ENCODE data around the gene KIF15.

DNA sequence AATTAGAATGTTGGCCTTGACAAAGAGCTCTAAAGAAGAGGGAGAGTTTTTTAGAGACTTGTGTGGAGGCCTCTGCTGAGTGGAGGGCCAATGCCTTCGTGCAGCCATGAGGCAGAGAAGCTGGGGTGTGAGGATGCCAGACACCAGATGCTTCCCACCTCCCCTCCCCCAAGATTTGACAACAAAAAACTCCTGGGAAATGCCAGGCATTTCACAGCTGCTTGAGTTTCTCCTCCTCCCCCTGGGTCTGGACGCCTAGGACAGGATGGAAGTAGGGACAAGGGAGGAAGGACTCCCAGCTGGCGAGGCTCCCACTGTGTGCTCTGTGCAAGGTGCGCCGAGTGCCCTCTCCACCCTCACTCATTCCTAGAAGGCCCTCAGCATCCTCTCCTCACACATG is 132.9 kb downstream of the KIF15 start:
- no peak for TF ChIP-seq POLR2A (IDR thresholded peaks at IDR 0.05; ENCODE audit: extremely low read depth, insufficient read length)
- TF ChIP-seq, protein P1, sequence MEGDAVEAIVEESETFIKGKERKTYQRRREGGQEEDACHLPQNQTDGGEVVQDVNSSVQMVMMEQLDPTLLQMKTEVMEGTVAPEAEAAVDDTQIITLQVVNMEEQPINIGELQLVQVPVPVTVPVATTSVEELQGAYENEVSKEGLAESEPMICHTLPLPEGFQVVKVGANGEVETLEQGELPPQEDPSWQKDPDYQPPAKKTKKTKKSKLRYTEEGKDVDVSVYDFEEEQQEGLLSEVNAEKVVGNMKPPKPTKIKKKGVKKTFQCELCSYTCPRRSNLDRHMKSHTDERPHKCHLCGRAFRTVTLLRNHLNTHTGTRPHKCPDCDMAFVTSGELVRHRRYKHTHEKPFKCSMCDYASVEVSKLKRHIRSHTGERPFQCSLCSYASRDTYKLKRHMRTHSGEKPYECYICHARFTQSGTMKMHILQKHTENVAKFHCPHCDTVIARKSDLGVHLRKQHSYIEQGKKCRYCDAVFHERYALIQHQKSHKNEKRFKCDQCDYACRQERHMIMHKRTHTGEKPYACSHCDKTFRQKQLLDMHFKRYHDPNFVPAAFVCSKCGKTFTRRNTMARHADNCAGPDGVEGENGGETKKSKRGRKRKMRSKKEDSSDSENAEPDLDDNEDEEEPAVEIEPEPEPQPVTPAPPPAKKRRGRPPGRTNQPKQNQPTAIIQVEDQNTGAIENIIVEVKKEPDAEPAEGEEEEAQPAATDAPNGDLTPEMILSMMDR (IDR thresholded peaks at IDR 0.05; ENCODE audit: low read depth, low read length) = no peak
- TF ChIP-seq MYC (IDR thresholded peaks at IDR 0.05; ENCODE audit: low read depth, low read length) = no peak
- TF ChIP-seq, protein P2, sequence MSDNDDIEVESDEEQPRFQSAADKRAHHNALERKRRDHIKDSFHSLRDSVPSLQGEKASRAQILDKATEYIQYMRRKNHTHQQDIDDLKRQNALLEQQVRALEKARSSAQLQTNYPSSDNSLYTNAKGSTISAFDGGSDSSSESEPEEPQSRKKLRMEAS (IDR thresholded peaks at IDR 0.05; ENCODE audit: low read depth, low read length) = no peak

All from NB4 (cell line).